ENCODE results near the gene CHST12. TPM values are rescaled to one million over a fixed set of nuclear protein-coding genes. Genes with fewer than 3 reads are reported as not detected.

Gene CHST12
- total RNA-seq, 2 experiments from 2014 or later: 40.7 to 44.8 TPM

Other genes starting within 250 kb of the CHST12 start
- 100 to 1,000 TPM; 125 to 127 TPM for gene MAD1L1, start 170.7 kb upstream of the CHST12 start, total RNA-seq
- 10 to 100 TPM; 28.6 to 28.8 TPM for gene MRM2, start 161.4 kb upstream of the CHST12 start, total RNA-seq
- gene NUDT1, start 161.4 kb upstream of the CHST12 start, total RNA-seq: 100 to 1,000 TPM in 1 of 2 experiments, 10 to 100 TPM in 1; 77.4 to 104 TPM
- gene SNX8, start 89.2 kb upstream of the CHST12 start, total RNA-seq: 10 to 100 TPM; 27.2 to 28.0 TPM
- gene EIF3B, start 48.8 kb upstream of the CHST12 start, total RNA-seq: 100 to 1,000 TPM; 148 to 158 TPM
- not detected for gene GRIFIN, start 72.8 kb downstream of the CHST12 start, total RNA-seq
- gene LFNG, start 116.2 kb downstream of the CHST12 start, total RNA-seq: 100 to 1,000 TPM in 1 of 2 experiments, 10 to 100 TPM in 1; 93.3 to 109 TPM
- 10 to 100 TPM; 40.0 to 43.9 TPM for gene BRAT1, start 151.9 kb downstream of the CHST12 start, total RNA-seq
- 10 to 100 TPM; 13.8 to 15.5 TPM for gene IQCE, start 155.4 kb downstream of the CHST12 start, total RNA-seq
- gene TTYH3, start 228.4 kb downstream of the CHST12 start, total RNA-seq: 10 to 100 TPM; 17.2 to 19.7 TPM